ENCODE measurements around the gene RHOG. TPM values are rescaled to one million over a fixed set of nuclear protein-coding genes. Genes with fewer than 3 reads are reported as not detected.
"Not testable (repeated sequence)": the region's sequence is repeated elsewhere in the genome, so short reads cannot be mapped to it uniquely, and the experiment has no call there.

RHOG gene
- total and polyA plus RNA-seq, 4 donors: 48.6 to 61.0 (median 56.5) TPM

DNA sequence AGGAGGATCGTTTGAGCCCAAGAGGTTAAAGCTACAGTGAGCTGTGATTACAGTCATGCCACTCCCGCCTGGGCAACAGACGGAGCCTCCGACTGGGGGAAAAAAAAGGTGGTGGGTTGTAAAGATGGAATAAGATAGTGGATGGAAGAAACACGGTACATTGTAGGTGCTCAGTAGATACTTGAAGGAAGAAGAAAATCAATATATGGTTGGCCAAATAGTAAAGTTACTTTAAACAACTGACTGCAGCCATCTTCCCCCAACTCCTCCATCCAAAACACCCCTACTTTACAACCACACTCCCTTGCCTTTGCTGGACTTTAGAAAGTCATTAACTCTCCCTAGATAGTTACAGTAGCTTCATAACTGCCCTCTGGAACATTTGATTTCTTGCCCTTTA, 40.9 kb downstream of the RHOG start:
- 81 to 84% methylated on average over 4 to 5 of the region's 5 CpGs for WGBS, 2 donors
- DNase-seq: no peak
- Histone ChIP-seq H3K36me3 (ENCODE audit: control insufficient read depth in 1 of 2, insufficient read depth in 2 of 2, low read length in 1 of 2) (no peaks in the 10 kb centered on the region), H3K27ac (ENCODE audit: low read depth in 1 of 2, low read length in 2 of 2) (no peak overlapping the region), H3K27me3 (ENCODE audit: control insufficient read depth in 1 of 2, insufficient read depth in 2 of 2, low read length in 1 of 2) (no peaks in the 10 kb centered on the region), H3K4me1 (ENCODE audit: control insufficient read depth in 1 of 2, insufficient read depth in 2 of 2, low read length in 2 of 2) (no peaks in the 10 kb centered on the region), H3K9me3 (ENCODE audit: control insufficient read depth, low read length) (no peaks in the 10 kb centered on the region), H3K4me3 (ENCODE audit: low read length in 2 of 2) (no peak overlapping the region)
- ATAC-seq (ENCODE audit: low FRiP score): no peak
- intact Hi-C loops (cut with DNase I): no loop called here

- no peak overlapping the region for H3K4me3 ChIP-seq (ENCODE audit: low read length in 2 of 2)
- no peak overlapping the region for H3K27ac ChIP-seq (ENCODE audit: low read depth in 1 of 2, low read length in 2 of 2)
- intact Hi-C loops (cut with DNase I): no loop called here
- no peak for ATAC-seq (ENCODE audit: low FRiP score)
- H3K36me3 ChIP-seq (ENCODE audit: control insufficient read depth in 1 of 2, insufficient read depth in 2 of 2, low read length in 1 of 2): no peaks in the 10 kb centered on the region
- H3K9me3 ChIP-seq (ENCODE audit: control insufficient read depth, low read length): no peaks in the 10 kb centered on the region
- DNase-seq: peak; percentile 17 to 23
- no peaks in the 10 kb centered on the region for H3K4me1 ChIP-seq (ENCODE audit: control insufficient read depth in 1 of 2, insufficient read depth in 2 of 2, low read length in 2 of 2)
- WGBS, 2 donors: 88 to 94% methylated on average over 9 of the region's 9 CpGs
- no peaks in the 10 kb centered on the region for H3K27me3 ChIP-seq (ENCODE audit: control insufficient read depth in 1 of 2, insufficient read depth in 2 of 2, low read length in 1 of 2)
Observed at GRCh38 chr11:3799143-3799542, 41.6 kb downstream of the RHOG start.

DNA sequence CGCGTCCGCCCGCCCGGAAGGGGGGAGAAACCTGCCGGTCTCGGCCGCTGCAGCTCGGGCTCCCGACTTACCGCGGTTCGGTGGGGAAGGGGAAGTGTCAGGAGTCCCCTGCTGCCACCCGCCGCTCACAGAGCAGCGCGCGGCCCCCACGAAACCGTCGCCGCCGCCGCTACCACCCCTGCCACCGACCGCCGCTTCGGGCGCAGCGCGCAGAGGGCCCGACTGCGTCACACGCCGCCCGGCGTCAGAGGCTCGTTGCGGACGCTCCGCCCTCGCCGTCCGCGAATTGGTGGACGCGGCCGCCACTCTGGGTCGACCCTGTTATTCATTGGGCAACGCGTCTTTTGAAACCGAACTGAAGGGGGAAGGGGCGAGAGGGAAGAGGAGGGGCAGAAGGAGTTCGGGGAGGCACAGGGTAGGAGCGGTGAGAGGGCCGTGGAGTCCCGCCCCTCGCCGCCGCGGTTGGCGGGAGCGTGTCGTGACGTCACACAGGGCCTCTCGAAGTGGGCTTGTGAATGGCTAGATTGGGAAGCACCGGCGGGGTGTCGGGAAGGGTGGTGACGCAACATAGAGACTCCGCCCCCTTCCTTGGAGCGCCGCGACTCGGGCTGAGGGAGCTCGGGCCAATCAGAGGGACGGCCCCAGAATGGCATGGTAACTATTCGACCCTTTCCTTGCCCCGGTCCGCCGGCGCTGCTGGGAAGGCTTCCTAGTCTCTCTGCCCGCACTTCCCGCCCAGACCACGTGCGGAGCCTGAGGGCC, 43.2 kb downstream of the RHOG start, which contains the start of gene NUP98:
Gene NUP98, minus strand, starts transcription at position 226 of the 762 bp plus-strand sequence. CDS start 15,437 bp downstream, outside the sequence.
- ATAC-seq (ENCODE audit: low FRiP score) (peak; percentile 98), DNase-seq (peak; percentile 100)
- WGBS, 2 donors: 0% methylated on average over 66 to 86 of the region's 86 CpGs
- Histone ChIP-seq H3K27me3 (ENCODE audit: control insufficient read depth in 1 of 2, insufficient read depth in 2 of 2, low read length in 1 of 2) (no peaks in the 10 kb centered on the region), H3K4me3 (ENCODE audit: low read length in 2 of 2) (peak within 1 kb of the TSS; percentile 92 to 93), H3K36me3 (ENCODE audit: control insufficient read depth in 1 of 2, insufficient read depth in 2 of 2, low read length in 1 of 2) (peaks cover 0 to 1% of the 10 kb centered on the region in 2 donors), H3K27ac (ENCODE audit: low read depth in 1 of 2, low read length in 2 of 2) (peak within 1 kb of the TSS; percentile 64 to 95), H3K9me3 (ENCODE audit: control insufficient read depth, low read length) (no peaks in the 10 kb centered on the region), H3K4me1 (ENCODE audit: control insufficient read depth in 1 of 2, insufficient read depth in 2 of 2, low read length in 2 of 2) (no peaks in the 10 kb centered on the region)
- intact Hi-C loops (cut with DNase I): loop anchor here (2.0 kb wide), 1 partner anchor 43 kb away; the partner anchor contains the start of gene RHOG (in 2 of the 2)

- Histone ChIP-seq H3K4me3 (ENCODE audit: low read length in 2 of 2) (peak overlapping the region; percentile 92 to 93), H3K36me3 (ENCODE audit: control insufficient read depth in 1 of 2, insufficient read depth in 2 of 2, low read length in 1 of 2) (peaks cover 0 to 1% of the 10 kb centered on the region in 2 donors), H3K4me1 (ENCODE audit: control insufficient read depth in 1 of 2, insufficient read depth in 2 of 2, low read length in 2 of 2) (no peaks in the 10 kb centered on the region), H3K9me3 (ENCODE audit: control insufficient read depth, low read length) (no peaks in the 10 kb centered on the region), H3K27ac (ENCODE audit: low read depth in 1 of 2, low read length in 2 of 2) (peak overlapping the region; percentile 64 to 95), H3K27me3 (ENCODE audit: control insufficient read depth in 1 of 2, insufficient read depth in 2 of 2, low read length in 1 of 2) (no peaks in the 10 kb centered on the region)
- DNase-seq (no peak), ATAC-seq (ENCODE audit: low FRiP score) (peak; percentile 63)
- intact Hi-C loops (cut with DNase I): loop anchor here (2.0 kb wide), 1 partner anchor 44 kb away; the partner anchor contains the start of gene RHOG (in 2 of the 2)
- 0% methylated on average over 20 to 26 of the region's 26 CpGs for WGBS, 2 donors
Observed at GRCh38 chr11:3796801-3797328, 43.9 kb downstream of the RHOG start.

- Histone ChIP-seq H3K27ac (ENCODE audit: low read depth in 1 of 2, low read length in 2 of 2) (peak overlapping the region in 1 of 2 donors; percentile 41), H3K9me3 (ENCODE audit: control insufficient read depth, low read length) (no peaks in the 10 kb centered on the region), H3K4me1 (ENCODE audit: control insufficient read depth in 1 of 2, insufficient read depth in 2 of 2, low read length in 2 of 2) (no peaks in the 10 kb centered on the region), H3K4me3 (ENCODE audit: low read length in 2 of 2) (peak overlapping the region; percentile 92 to 93), H3K27me3 (ENCODE audit: control insufficient read depth in 1 of 2, insufficient read depth in 2 of 2, low read length in 1 of 2) (no peaks in the 10 kb centered on the region), H3K36me3 (ENCODE audit: control insufficient read depth in 1 of 2, insufficient read depth in 2 of 2, low read length in 1 of 2) (peaks cover 0 to 1% of the 10 kb centered on the region in 2 donors)
- DNase-seq: peak in 1 of 2 donors; percentile 12
- 6 to 10% methylated on average over 14 of the region's 14 CpGs for WGBS, 2 donors
- intact Hi-C loops (cut with DNase I): loop anchor here (2.0 kb wide), 1 partner anchor 44 kb away; the partner anchor contains the start of gene RHOG (in 2 of the 2)
- ATAC-seq (ENCODE audit: low FRiP score): no peak
Observed at GRCh38 chr11:3796346-3796745, 44.4 kb downstream of the RHOG start.

GRCh38 chr11:3796002-3796311, 44.8 kb downstream of the RHOG start:
- ATAC-seq (ENCODE audit: low FRiP score): no peak
- Histone ChIP-seq H3K27me3 (ENCODE audit: control insufficient read depth in 1 of 2, insufficient read depth in 2 of 2, low read length in 1 of 2) (no peaks in the 10 kb centered on the region), H3K9me3 (ENCODE audit: control insufficient read depth, low read length) (no peaks in the 10 kb centered on the region), H3K4me3 (ENCODE audit: low read length in 2 of 2) (peak overlapping the region; percentile 92 to 93), H3K36me3 (ENCODE audit: control insufficient read depth in 1 of 2, insufficient read depth in 2 of 2, low read length in 1 of 2) (peaks cover 0 to 1% of the 10 kb centered on the region in 2 donors), H3K27ac (ENCODE audit: low read depth in 1 of 2, low read length in 2 of 2) (no peak overlapping the region), H3K4me1 (ENCODE audit: control insufficient read depth in 1 of 2, insufficient read depth in 2 of 2, low read length in 2 of 2) (no peaks in the 10 kb centered on the region)
- intact Hi-C loops (cut with DNase I): loop anchor here (2.0 kb wide), 1 partner anchor 45 kb away; the partner anchor contains the start of gene RHOG (in 2 of the 2)
- DNase-seq: no peak
- WGBS, 2 donors: 36 to 40% methylated on average over 6 of the region's 6 CpGs

DNA sequence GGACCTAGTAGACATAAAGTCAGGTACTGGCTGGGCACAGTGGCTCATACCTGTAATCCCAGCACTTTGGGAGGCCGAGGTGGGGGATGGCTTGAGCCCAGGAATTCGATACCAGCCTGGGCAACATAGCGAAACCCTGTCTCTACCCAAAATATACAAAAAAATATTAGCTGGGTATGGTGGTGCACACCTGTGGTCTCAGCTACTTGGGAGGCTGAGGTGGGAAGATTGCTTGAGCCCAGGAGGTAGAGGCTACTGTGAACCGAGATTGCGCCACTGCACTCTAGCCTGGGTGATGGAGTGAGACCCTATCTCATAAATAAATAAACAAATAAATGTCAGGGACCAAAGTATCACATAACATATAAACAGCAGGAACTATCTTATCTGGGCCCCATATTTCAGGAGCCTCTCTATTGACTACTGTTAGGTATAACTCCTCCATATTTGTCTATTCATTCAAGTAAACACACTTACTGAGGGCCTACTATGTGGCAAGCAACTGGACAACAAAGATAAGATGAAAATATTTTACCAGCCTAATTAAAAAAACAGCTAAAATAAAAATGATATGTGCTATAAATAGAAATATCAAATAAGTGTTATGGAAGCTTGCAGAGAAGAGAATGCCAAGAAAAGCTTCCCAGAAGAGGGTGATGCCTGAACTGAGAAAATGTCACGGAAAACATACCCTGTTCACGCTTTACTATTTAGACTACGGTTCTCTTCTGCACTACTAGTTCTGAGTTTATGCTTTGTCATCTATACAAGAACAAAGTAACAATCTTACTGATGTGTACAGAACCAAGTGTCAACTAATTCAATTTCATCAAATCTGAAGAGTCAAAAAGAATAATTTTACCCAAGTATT, 45.4 kb downstream of the RHOG start:
- Histone ChIP-seq H3K27ac (ENCODE audit: low read depth in 1 of 2, low read length in 2 of 2) (no peak overlapping the region), H3K9me3 (ENCODE audit: control insufficient read depth, low read length) (no peaks in the 10 kb centered on the region), H3K4me3 (ENCODE audit: low read length in 2 of 2) (peak overlapping the region in 1 of 2 donors; percentile 93), H3K4me1 (ENCODE audit: control insufficient read depth in 1 of 2, insufficient read depth in 2 of 2, low read length in 2 of 2) (no peaks in the 10 kb centered on the region), H3K36me3 (ENCODE audit: control insufficient read depth in 1 of 2, insufficient read depth in 2 of 2, low read length in 1 of 2) (peaks cover under 1 to 1% of the 10 kb centered on the region in 2 donors), H3K27me3 (ENCODE audit: control insufficient read depth in 1 of 2, insufficient read depth in 2 of 2, low read length in 1 of 2) (no peaks in the 10 kb centered on the region)
- no peak for DNase-seq
- no peak for ATAC-seq (ENCODE audit: low FRiP score)
- intact Hi-C loops (cut with DNase I): loop anchor here (2.0 kb wide), 1 partner anchor 45 kb away; the partner anchor contains the start of gene RHOG (in 2 of the 2)
- 62% methylated on average over 8 of the region's 8 CpGs for WGBS, 2 donors

DNA sequence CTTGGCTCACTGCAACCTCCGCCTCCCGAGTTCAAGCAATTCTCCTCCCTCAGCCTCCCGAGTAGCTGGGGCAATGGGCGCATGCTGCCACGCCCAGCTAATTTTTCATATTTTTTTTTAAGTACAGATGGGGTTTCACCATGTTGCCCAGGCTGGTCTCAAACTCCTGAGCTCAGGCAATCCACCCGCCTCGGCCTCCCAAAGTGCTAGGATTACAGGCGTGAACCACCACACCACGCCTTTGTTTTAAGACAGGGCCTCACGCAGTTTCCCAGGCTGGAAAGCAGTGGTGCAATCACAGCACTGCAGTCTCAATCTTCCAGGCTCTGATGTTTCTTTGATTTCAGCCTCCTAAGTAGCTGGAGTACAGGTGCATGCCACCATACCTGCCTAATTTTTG, 46.4 kb downstream of the RHOG start:
- DNase-seq; ATAC-seq (ENCODE audit: low FRiP score); H3K4me3 ChIP-seq (ENCODE audit: low read length in 2 of 2); H3K9me3 ChIP-seq (ENCODE audit: control insufficient read depth, low read length); H3K27me3 ChIP-seq (ENCODE audit: control insufficient read depth in 1 of 2, insufficient read depth in 2 of 2, low read length in 1 of 2); H3K36me3 ChIP-seq (ENCODE audit: control insufficient read depth in 1 of 2, insufficient read depth in 2 of 2, low read length in 1 of 2); H3K4me1 ChIP-seq (ENCODE audit: control insufficient read depth in 1 of 2, insufficient read depth in 2 of 2, low read length in 2 of 2); H3K27ac ChIP-seq (ENCODE audit: low read depth in 1 of 2, low read length in 2 of 2); intact Hi-C loops (cut with DNase I): not testable (repeated sequence)
- 94 to 96% methylated on average over 10 of the region's 10 CpGs for WGBS, 2 donors
